Endothelial cell of umbilical vein (primary cell): Measurements from ENCODE around the gene CKB. TPM values are rescaled to one million over a fixed set of nuclear protein-coding genes. Genes with fewer than 3 reads are reported as not detected.

Source experiments
- BruUV-seq: library from RNA; stranded (reverse); fragments of 400-500 nt; replicated peaks from 2 replicates; lab custom pipeline; 2021; lab: Mats Ljungman, UMichigan
- CTCF ChIA-PET: fragments of 300-600, 350-600 bp; sonication (Branson Sonifier 250); formaldehyde crosslinking; loops from one replicate; lab custom pipeline; 2021; ENCODE audit warnings: antibody characterized with exemption, inconsistent platforms; lab: Charles Lee
- POLR2A ChIA-PET: fragments of 300-600, 350-600 bp; sonication (Branson Sonifier 250); formaldehyde crosslinking; loops from one replicate; lab custom pipeline; 2021; ENCODE audit warnings: antibody characterized with exemption, inconsistent platforms; lab: Charles Lee
- DNase-seq: peaks from one replicate; pipeline ENCODE4 v3.0.0-alpha.2; 2011; ENCODE audit warnings: low read depth, low spot score
- FAIRE-seq: peaks from 2 replicates; lab custom pipeline; 2011; peaks lifted over from hg19 to GRCh38; lab: Jason Lieb, UNC
- H2AFZ ChIP-seq: 2 replicates; pipeline ENCODE4 v1.6.0; 2012; ENCODE audit warnings: low read depth, low read length, control low read depth, inconsistent platforms
- H3K27ac ChIP-seq: 2 replicates; pipeline ENCODE4 v1.5.1; 2011; ENCODE audit warnings: low read depth, mild to moderate bottlenecking, control low read depth, low read length, moderate library complexity; ENCODE audit not compliant: insufficient read depth
- H3K27me3 ChIP-seq, 2 experiments: 2 replicates each; pipeline versions ENCODE4 v1.6.0 to v1.6.1; 2011; ENCODE audit warnings: low read length in 2 of 2, mixed read lengths in 1 of 2; ENCODE audit not compliant: control insufficient read depth in 2 of 2, insufficient read depth in 2 of 2
- H3K36me3 ChIP-seq, 2 experiments: 2 replicates in 1 of 2; 3 replicates in 1 of 2; pipeline ENCODE4 v1.5.1; 2011; ENCODE audit warnings: low read length in 2 of 2, mild to moderate bottlenecking in 1 of 2, moderate library complexity in 1 of 2; ENCODE audit not compliant: control insufficient read depth in 2 of 2, insufficient read depth in 2 of 2; ENCODE audit errors: extremely low read depth in 1 of 2
- H3K4me1 ChIP-seq: 3 replicates; pipeline ENCODE4 v1.5.1; 2011; ENCODE audit warnings: mild to moderate bottlenecking, low read length; ENCODE audit not compliant: control insufficient read depth, insufficient read depth; ENCODE audit errors: extremely low read depth
- H3K4me2 ChIP-seq: 2 replicates; pipeline ENCODE4 v1.6.1; 2011; ENCODE audit warnings: low read length, control low read depth, mixed read lengths; ENCODE audit not compliant: insufficient read depth
- H3K4me3 ChIP-seq, 3 experiments: fragments of 200-600 bp in 1 of 3; sonication (generic), shearing (Covaris generic) in 1 of 3; replicated peaks in 1 of 3; 2 replicates each; pipeline ENCODE4 v1.5.1; 2011 to 2016; ENCODE audit warnings: control low read depth in 3 of 3, low read length in 3 of 3, mild to moderate bottlenecking in 2 of 3, inconsistent platforms in 1 of 3, low read depth in 1 of 3, moderate library complexity in 1 of 3; ENCODE audit not compliant: insufficient read depth in 1 of 3
- H3K79me2 ChIP-seq: 2 replicates; pipeline ENCODE4 v1.6.0; 2012; ENCODE audit warnings: low read length, inconsistent platforms; ENCODE audit not compliant: control insufficient read depth, insufficient read depth
- H3K9ac ChIP-seq: replicated peaks from 2 replicates; pipeline ENCODE3; 2011; ENCODE audit warnings: low read length, control low read depth; ENCODE audit not compliant: insufficient read depth; ENCODE audit errors: extremely low read depth
- H3K9me1 ChIP-seq: replicated peaks from 3 replicates; pipeline ENCODE4 v1.6.0; 2011; ENCODE audit warnings: mild to moderate bottlenecking, low read length; ENCODE audit not compliant: control insufficient read depth, insufficient read depth; ENCODE audit errors: extremely low read depth
- H3K9me3 ChIP-seq: replicated peaks from 2 replicates; pipeline ENCODE4 v1.5.1; 2012; ENCODE audit warnings: low read length, inconsistent platforms; ENCODE audit not compliant: control insufficient read depth, insufficient read depth
- H4K20me1 ChIP-seq: replicated peaks from 2 replicates; pipeline ENCODE3; 2011; ENCODE audit warnings: mild to moderate bottlenecking, low read length; ENCODE audit not compliant: control insufficient read depth, insufficient read depth; ENCODE audit errors: extremely low read depth
- CTCF ChIP-seq, 2 donors: IDR thresholded peaks; 1 replicate in 1 of 2; 2 replicates in 1 of 2; pipeline ENCODE4 v1.5.1; 2011; ENCODE audit warnings: low read length in 2 of 2, mild to moderate bottlenecking in 2 of 2, moderate library complexity in 2 of 2, control low read depth in 1 of 2, inconsistent platforms in 1 of 2, low read depth in 1 of 2; ENCODE audit not compliant: insufficient read depth in 1 of 2; ENCODE audit errors: extremely low read depth in 1 of 2
- EZH2 ChIP-seq: IDR thresholded peaks from 2 replicates; pipeline ENCODE4 v1.6.1; 2012; ENCODE audit warnings: borderline replicate concordance, low read depth, mild to moderate bottlenecking, moderate library complexity, low read length, inconsistent platforms; ENCODE audit not compliant: severe bottlenecking
- FOS ChIP-seq: IDR thresholded peaks from 2 replicates; pipeline ENCODE4 v1.6.1; 2011; ENCODE audit warnings: mild to moderate bottlenecking, low read length, moderate library complexity, borderline replicate concordance; ENCODE audit not compliant: insufficient read depth
- GATA2 ChIP-seq: IDR thresholded peaks from 2 replicates; pipeline ENCODE4 v1.7.0; 2011; ENCODE audit warnings: low read depth, mild to moderate bottlenecking, moderate library complexity, mixed read lengths, low read length; ENCODE audit not compliant: insufficient read length, insufficient read depth
- JUN ChIP-seq: IDR thresholded peaks from 2 replicates; pipeline ENCODE4 v1.6.1; 2011; ENCODE audit warnings: borderline replicate concordance, low read depth; ENCODE audit not compliant: insufficient read length, insufficient read depth
- MAX ChIP-seq: IDR thresholded peaks from 2 replicates; pipeline ENCODE4 v1.6.1; 2011; ENCODE audit not compliant: insufficient read depth, insufficient read length
- MYC ChIP-seq: IDR thresholded peaks from one replicate; pipeline ENCODE4 v1.6.1; 2011; ENCODE audit warnings: mild to moderate bottlenecking, low read depth, low read length
- POLR2A ChIP-seq: IDR thresholded peaks from 2 replicates; pipeline ENCODE4 v1.6.1; 2012; ENCODE audit warnings: low read depth, mild to moderate bottlenecking, control low read depth, low read length
- POLR2AphosphoS5 ChIP-seq: IDR thresholded peaks from 2 replicates; pipeline ENCODE4 v1.6.1; 2012; ENCODE audit warnings: low read depth, mild to moderate bottlenecking, control low read depth, low read length, moderate library complexity; ENCODE audit not compliant: insufficient read depth
- dilution Hi-C: fragments of 300-500 bp; cut with MboI; formaldehyde crosslinking; loops from one replicate; pipeline ENCODE4 v1.15.0; 2019; ENCODE audit warnings: low sequenced_read_pairs; ENCODE audit not compliant: extremely low pct_ligation_motif_present
- intact Hi-C: fragments of 100-400 bp; cut with micrococcal nuclease; formaldehyde crosslinking; loops from one replicate; pipeline ENCODE4 v1.10.0; 2022
- polyA plus RNA-seq, 4 experiments: library from polyadenylated mRNA; depleted of rRNA in 3 of 4; stranded (reverse) in 3 of 4; unstranded in 1 of 4; fragments of >200 nt; gene quantifications; 2 replicates each; pipeline versions ENCODE4 v1.2.1 to v1.2.3, GENCODE V29; 2011 to 2012; ENCODE audit warnings: missing spikeins in 1 of 4
- total RNA-seq: library from RNA; stranded (reverse); gene quantifications from 2 replicates; pipeline ENCODE4 v1.2.3, GENCODE V29; 2021

The CKB gene
- total and polyA plus RNA-seq, 2 donors (not counting 3 experiments of a cell fraction or from before 2014, with no cell fraction given), result 4.0 to 6.9 TPM

GRCh38 chr14:103528146-103528586, 5.5 kb upstream of the CKB start:
- H3K9ac ChIP-seq, result no peak overlapping the region

GRCh38 chr14:103527408-103528145, 4.9 kb upstream of the CKB start:
- intact Hi-C loops, result loop anchor here (5.0 kb wide), 1 partner anchor 35 kb away; the partner anchor contains the start of genes BAG5 and COA8
- dilution Hi-C loops, result no loop called here
- H3K4me2 ChIP-seq, result no peak overlapping the region
- no peak overlapping the region for H3K27ac ChIP-seq
- no peak overlapping the region for H3K9ac ChIP-seq
- peaks cover 11% of the 10 kb centered on the region for H3K4me1 ChIP-seq
- BruUV-seq, result no TSS peak
- no peak for DNase-seq
- CTCF ChIA-PET, result interaction anchor here (1.0 to 4.8 kb wide), 4 partner anchors 9 to 21 kb away, joined by 3 to 49 read pairs (median 4); no protein-coding TSS in a partner anchor
- H3K4me3 ChIP-seq, result no peak overlapping the region
- H3K79me2 ChIP-seq, result peaks cover 21% of the 10 kb centered on the region
- no peak for FAIRE-seq
- POLR2A ChIA-PET, result no interaction called here
- TF ChIP-seq MAX, result no peak
- no peak for TF ChIP-seq POLR2A
- no peak for TF ChIP-seq GATA2
- no peak for TF ChIP-seq EZH2
- TF ChIP-seq POLR2AphosphoS5, result no peak
- no peak for TF ChIP-seq MYC
- TF ChIP-seq FOS, result no peak
- no peak for TF ChIP-seq JUN
- no peak for TF ChIP-seq CTCF (IDR thresholded peaks at IDR 0.05; ENCODE audit: extremely low read depth in 1 of 2, insufficient read depth in 1 of 2, low read depth in 1 of 2, low read length in 2 of 2)
- peaks cover 15 to 17% of the 10 kb centered on the region in 2 experiments for H3K27me3 ChIP-seq
- no peaks in the 10 kb centered on the region for H3K9me3 ChIP-seq
- no peaks in the 10 kb centered on the region for H4K20me1 ChIP-seq
- H3K9me1 ChIP-seq, result no peaks in the 10 kb centered on the region
- H2AFZ ChIP-seq, result no peak overlapping the region
- H3K36me3 ChIP-seq, result peaks cover 0 to 2% of the 10 kb centered on the region in 2 experiments

More at GRCh38 chr14:103528146-103528586, 5.5 kb upstream of the CKB start:
- ChIA-PET CTCF (interaction anchor here (1.0 to 4.8 kb wide), 5 partner anchors 9 to 28 kb away, joined by 3 to 49 read pairs (median 3); no protein-coding TSS in a partner anchor), POLR2A (no interaction called here)
- H2AFZ ChIP-seq, result no peak overlapping the region
- dilution Hi-C loops (no loop called here), intact Hi-C loops (loop anchor here (5.0 kb wide), 1 partner anchor 34 kb away; the partner anchor contains the start of genes BAG5 and COA8)
- no peak for TF ChIP-seq MAX
- TF ChIP-seq JUN, result no peak
- TF ChIP-seq MYC, result no peak
- no peak for TF ChIP-seq POLR2AphosphoS5
- TF ChIP-seq POLR2A, result no peak
- no TSS peak for BruUV-seq
- peak overlapping the region; percentile 63 for H3K4me2 ChIP-seq
- FAIRE-seq (no peak), DNase-seq (no peak)
- peaks cover 0 to 2% of the 10 kb centered on the region in 2 experiments for H3K36me3 ChIP-seq
- H3K27ac ChIP-seq, result no peak overlapping the region
- peak overlapping the region in 2 of 3 experiments; percentile 55 to 73 for H3K4me3 ChIP-seq
- no peaks in the 10 kb centered on the region for H3K9me3 ChIP-seq
- peaks cover 21% of the 10 kb centered on the region for H3K79me2 ChIP-seq
- H4K20me1 ChIP-seq, result no peaks in the 10 kb centered on the region
- peaks cover 8% of the 10 kb centered on the region for H3K4me1 ChIP-seq
- peaks cover 12% of the 10 kb centered on the region in 2 experiments for H3K27me3 ChIP-seq
- no peaks in the 10 kb centered on the region for H3K9me1 ChIP-seq
